Measurements from ENCODE around the gene FAF2.
A peak's percentile ranks its signal among the peaks of the same experiment; 100 is the strongest.
"Not testable (repeated sequence)": the region's sequence is repeated elsewhere in the genome, so short reads cannot be mapped to it uniquely, and the experiment has no call there.

FAF2 gene

DNA sequence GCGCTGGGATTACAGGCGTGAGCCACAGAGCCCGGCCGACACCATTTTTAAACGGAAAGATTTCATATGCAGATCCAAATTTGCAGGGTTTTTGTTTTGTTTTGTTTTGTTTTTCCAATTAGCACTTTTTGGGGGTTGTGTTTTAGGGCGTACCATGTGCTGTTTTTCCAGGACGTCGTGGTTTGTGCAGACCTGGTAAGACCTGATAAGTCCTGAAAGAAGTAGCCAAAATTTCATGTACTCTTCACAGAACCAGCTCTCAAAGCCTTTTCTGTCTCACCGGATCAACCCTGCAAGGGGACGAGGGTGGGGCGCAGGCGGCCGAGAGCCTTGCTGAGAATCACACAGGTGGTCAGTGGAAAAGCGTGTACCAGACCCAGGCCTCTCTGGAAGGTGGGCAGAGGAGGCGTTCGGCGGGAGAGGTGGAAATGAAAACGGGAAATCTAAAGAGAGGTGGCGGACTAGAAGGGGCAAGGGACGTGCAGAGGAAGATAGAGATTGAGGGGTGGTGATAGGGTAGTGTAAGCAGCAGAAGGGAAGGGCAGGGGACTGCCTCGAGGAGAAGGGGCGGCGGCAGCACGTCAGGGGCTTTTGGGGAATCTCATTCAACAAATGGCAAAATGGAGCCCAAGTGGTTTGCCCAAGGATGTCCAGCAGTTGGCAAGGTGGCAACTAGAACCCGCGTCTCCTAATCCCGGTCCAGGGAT, 1.1 kb upstream of the FAF2 start:
- DNase-seq (ENCODE audit: low read depth, low spot score), result no peak
- peak overlapping the region; percentile 89 for H3K4me3 ChIP-seq (ENCODE audit: low read length)

DNA sequence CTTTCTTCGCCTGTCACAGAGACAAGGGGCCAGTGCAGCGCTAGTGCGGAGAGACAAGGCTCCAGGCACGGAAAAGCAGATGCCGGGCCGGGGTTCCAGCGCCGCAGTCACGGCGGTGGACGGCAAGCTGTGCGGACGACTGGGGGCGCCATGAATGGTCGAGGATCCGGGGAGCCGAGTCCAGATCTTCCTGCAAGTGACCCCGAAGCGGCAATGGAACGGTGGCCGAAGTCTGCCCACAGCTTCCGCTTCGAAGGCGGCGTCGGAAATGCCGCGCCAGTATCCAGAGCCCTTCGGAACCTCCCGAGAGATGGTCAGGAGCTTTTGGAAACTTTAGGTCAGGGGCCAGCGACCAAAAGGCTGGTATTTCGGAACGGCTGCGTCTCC, 601 bp upstream of the FAF2 start:
- no peak for DNase-seq (ENCODE audit: low read depth, low spot score)
- H3K4me3 ChIP-seq (ENCODE audit: low read length), result peak overlapping the region; percentile 89

DNA sequence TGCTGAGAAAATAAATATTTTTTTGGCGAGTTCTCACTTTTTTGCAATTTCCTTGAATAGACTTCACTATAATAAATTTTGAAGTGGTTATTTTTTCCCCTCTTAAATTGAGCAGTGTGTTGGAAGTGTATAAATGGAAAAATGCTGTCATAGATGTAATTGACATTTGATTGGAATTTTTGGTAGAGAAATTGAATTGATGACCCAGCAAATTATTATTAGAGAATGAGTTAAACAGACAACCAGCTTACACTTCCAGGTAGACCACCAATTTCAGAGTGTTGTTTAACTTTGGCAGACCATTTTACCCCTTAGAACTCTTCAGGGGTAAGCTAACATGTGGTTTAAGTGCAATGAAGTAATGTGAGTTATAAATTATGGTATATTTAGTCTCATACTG, 1.9 kb downstream of the FAF2 start:
- no peak overlapping the region for H3K4me3 ChIP-seq (ENCODE audit: low read length)

DNA sequence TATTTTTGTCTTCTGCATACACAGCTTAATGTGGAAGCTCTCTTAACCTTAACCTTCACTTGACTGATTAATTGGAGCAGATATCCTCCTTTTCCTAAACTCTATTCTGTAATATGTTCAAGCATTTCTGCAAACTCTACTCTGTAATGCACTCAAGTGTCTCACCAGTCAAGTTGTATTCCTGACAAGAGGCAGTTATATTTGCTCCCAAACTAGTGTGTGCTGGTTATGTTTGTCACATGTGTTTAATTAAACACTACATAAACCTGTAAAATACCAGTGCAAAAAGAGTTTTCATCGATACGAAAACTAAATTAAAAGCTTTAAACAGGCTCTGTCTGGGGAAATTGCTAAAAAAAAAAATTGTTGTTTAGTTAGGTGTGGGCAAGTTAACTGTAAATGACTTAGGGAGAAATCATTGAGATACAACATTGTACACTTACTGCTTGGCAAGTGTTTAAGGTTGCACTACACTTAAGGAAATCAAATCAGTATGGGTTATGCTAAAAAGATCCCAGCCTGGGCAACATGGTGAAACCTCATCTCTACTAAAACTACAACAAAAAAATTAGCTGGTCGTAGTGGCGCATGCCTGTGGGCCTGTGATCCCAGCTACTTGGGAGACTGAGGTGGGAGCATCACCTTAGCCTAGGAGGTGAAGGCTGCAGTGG, 6.7 kb downstream of the FAF2 start:
- H3K4me3 ChIP-seq (ENCODE audit: low read length), result no peak overlapping the region
- DNase-seq (ENCODE audit: low read depth, low spot score), result no peak

More for the DNA sequence above, 1.9 kb downstream of the FAF2 start:
- no peak for DNase-seq (ENCODE audit: low read depth, low spot score)

DNA sequence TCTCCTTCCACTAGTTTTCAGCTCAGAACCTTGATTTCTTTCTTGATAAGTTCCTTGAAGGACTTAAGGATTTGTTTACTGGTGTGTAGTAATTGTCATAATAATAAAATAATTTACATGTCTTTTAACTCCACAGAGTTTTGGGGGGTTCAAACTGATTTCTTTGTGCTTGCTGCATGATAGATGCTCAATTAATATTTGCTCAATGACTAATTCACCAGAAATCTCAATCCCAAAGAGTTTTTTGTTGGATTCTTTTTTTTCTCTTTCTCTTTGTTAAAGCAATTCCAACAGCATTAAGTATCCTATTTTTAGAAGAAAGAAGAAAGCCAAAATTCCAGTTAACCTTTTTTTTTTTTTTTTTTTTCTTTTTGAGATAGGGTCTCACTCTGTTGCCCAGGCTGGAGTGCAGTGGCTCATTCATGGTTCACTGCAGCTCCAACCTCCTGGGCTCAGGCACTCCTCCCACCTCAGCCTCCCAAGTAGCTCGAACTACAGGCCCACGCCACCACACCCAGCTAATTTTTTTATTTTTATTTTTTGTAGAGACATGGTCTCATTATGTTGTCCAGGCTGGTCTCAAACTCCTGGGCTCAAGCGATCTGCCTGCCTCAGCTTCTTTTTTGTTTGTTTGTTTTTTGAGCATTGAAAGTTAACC, 10.8 kb downstream of the FAF2 start:
- no peak for DNase-seq (ENCODE audit: low read depth, low spot score)
- H3K4me3 ChIP-seq (ENCODE audit: low read length), result no peak overlapping the region

DNA sequence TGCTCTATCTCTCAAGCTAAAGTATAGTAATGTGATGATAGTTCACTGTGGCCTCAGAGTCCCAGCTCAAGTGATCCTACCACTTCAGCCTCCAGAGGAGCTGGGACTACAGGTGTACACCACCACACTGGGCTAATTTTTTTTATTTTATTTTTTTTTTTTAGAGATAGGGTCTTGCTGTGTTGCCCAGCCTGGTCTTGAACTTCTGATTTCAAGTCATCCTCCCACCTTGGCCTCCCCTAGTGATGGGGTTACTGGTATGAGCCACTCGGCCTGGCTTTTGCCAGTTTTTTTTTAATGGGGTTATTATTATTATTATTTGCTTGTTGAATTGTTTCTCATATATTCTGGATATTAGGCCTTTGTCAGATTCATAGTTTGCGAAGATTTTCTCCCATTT, 13.2 kb downstream of the FAF2 start:
- no peak overlapping the region for H3K4me3 ChIP-seq (ENCODE audit: low read length)
- no peak for DNase-seq (ENCODE audit: low read depth, low spot score)

DNA sequence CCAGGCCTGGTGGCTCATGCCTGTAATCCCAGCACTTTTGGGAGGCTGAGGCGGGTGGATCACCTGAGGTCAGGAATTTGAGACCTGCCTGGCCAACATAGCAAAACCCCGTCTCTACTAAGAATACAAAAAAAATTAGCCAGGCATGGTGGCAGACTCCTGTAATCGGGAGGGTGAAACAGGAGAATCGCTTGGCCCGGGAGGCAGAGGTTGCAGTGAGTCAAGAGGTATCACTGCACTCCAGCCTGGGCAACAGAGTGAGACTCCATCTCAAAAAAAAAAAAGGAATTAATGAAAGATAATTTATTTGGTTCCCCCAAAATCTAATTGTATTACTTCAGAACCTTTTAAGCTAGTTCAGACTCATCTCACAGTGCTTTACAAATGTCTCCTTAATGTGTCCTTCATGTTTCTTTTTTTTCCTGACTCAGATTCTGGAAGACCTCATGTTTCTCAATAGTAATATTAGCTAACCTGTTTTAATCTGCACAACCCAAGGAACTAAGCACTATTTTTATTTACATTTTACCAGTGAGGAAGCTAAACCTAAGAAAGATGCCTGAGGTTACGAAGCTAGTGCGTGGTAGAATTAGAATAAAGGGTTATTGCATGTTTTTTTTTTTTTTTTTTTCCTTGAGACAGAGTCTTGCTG, 15.1 kb downstream of the FAF2 start:
- H3K4me3 ChIP-seq (ENCODE audit: low read length), result no peak overlapping the region
- no peak for DNase-seq (ENCODE audit: low read depth, low spot score)

DNA sequence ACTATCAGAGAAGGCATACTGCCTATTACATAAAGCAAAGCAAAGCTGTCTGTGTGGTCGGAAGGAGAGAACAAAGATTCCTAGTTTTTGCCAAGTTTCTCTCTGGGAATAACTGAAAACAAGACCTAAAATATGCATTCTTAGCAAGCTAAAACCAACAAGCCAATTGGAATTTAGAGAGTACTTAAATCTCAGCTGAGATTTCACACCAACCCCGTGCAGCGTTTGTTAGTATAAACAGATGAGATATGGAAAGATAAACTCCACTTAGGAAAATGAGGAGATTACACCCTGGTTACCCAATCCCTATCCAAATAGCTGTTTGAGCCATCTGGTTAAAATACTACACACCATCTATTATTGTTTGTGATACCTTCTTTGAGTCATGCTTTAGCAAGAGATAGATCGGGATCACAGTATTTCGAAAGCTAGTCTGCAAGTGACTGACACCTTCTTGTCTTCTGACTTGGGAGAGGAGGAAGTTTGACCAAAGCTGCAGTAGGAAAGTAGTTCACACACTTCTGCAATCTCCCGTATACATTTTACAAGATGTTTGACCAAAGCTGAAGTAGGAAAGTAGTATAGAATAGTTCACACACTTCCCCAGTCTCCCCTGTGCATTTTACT, 18.2 kb downstream of the FAF2 start:
- no peak overlapping the region for H3K4me3 ChIP-seq (ENCODE audit: low read length)
- no peak for DNase-seq (ENCODE audit: low read depth, low spot score)

DNA sequence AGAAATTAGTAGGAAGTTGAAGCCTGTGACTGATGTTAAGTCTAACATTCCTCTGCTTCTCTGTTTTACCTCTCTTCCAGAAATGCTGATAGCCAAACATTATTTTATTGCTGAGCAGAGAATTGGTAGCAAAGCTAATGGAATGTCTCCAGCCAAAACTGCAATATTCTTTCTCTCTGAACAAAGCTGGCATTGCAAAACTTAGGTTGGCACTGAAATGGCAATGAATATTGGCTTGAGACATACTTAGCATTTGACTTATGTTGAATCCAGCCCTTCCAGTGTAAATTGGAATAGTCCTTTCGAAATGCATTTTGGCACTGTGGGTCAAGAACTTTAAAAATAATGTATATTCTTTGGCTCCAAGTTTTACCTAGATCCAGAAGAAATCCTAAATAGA, 21.1 kb downstream of the FAF2 start:
- H3K4me3 ChIP-seq (ENCODE audit: low read length), result no peak overlapping the region
- no peak for DNase-seq (ENCODE audit: low read depth, low spot score)

DNA sequence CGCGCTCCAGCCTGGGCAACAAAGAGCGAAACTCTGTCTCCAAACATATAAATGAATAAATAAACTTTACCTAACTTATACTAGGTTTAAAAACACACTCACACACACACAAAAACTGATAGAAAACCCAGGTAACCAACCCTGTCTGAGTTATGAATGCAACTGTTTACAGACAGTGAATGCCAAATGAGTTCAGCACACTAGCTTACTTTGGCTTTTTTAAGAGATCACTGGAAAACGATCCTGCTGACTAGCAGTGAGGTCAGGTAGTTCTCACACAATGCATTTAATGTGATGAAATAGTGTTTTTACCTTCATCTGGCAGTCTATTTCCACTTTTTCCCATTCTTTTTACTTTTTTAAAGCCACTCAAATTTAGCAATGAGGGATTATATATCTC, 22.4 kb downstream of the FAF2 start:
- no peak for DNase-seq (ENCODE audit: low read depth, low spot score)
- no peak overlapping the region for H3K4me3 ChIP-seq (ENCODE audit: low read length)

DNA sequence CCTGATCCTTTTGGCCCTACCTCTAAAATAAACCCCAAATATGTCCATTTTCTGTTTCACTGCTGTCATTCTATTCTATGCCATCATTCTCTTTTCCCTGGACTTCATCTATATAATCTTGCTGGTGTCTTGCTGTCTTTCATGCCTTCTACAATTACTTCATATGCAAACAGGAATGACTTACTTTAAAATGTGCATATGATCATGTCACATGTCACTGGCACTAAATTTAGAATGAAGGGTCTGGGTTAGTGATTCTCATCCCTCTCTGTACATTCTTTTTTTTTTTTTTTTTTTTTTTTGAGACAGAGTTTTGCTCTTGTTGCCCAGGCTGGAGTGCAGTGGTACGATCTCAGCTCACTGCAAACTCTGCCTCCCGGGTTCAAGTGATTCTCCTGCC, 22.9 kb downstream of the FAF2 start:
- no peak overlapping the region for H3K4me3 ChIP-seq (ENCODE audit: low read length)
- no peak for DNase-seq (ENCODE audit: low read depth, low spot score)

DNA sequence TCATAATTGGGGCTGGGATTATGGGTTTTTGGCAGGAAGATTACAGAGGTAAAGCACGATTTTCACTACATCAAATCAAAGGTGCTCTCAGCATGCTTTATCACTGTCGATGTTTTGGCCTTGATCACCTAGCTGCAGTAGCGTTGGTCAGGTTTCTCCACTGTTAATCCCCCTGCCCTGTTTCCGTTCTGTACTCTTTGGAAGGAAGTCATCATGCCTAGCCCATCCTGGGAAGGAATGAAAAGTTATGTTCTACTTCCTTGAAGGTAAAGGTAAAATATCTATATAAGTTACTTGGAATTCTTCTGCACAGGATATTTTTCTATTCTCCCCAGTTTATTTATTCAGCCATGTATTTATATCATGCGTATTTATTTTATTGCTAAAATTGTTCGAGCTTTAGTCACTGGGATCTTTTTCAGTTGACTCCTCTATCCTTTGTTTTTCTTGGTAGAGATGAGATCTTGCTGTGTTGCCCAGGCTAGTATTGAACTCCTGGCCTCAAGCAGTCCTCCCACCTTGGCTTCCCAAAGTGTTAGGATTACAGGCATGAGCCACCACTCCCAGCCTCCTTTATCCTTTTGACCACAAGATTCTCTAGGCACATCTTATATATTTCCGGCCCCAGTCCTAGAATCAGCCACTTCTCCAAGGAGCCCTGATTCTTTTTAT, 25.3 kb downstream of the FAF2 start:
- no peak overlapping the region for H3K4me3 ChIP-seq (ENCODE audit: low read length)
- no peak for DNase-seq (ENCODE audit: low read depth, low spot score)

DNA sequence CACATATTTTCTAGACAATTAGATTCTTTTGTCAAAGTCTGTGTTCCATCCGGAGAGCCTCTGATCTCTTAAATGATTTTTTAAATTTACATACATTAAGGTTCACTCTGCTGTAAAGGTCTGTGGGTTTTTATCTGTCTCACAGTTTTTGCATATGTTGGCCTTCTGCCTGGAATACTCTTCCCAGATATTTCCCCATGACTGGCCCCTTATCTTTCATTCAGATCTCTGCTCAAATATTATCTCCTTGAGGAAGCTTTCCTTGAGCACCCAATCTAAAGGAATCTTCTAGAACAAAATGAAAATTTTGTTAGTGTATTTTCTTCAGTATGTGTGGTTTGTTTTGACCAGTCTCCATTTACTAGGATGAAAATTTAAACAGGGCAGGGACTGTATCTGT, 26.3 kb downstream of the FAF2 start:
- no peak overlapping the region for H3K4me3 ChIP-seq (ENCODE audit: low read length)
- no peak for DNase-seq (ENCODE audit: low read depth, low spot score)

DNA sequence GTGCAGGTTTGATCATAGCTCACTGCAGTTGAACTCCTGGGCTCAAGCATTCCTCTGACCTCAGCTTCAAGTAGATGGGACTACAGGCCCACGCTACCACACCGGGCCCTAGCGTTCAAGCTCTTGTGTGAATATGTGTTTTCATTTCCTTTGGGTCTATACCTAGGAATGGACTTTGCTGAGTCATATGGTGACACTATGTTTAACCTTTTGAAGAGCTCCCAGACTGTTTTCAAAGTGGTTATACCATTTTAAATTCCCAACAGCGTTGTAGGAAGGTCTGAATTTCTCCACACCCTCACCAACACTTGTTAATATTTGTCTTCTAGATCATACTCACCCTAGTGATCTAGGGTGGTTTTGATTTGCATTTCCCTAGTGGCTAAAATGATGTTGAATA, 33.5 kb downstream of the FAF2 start:
- no peak overlapping the region for H3K4me3 ChIP-seq (ENCODE audit: low read length)
- no peak for DNase-seq (ENCODE audit: low read depth, low spot score)

DNA sequence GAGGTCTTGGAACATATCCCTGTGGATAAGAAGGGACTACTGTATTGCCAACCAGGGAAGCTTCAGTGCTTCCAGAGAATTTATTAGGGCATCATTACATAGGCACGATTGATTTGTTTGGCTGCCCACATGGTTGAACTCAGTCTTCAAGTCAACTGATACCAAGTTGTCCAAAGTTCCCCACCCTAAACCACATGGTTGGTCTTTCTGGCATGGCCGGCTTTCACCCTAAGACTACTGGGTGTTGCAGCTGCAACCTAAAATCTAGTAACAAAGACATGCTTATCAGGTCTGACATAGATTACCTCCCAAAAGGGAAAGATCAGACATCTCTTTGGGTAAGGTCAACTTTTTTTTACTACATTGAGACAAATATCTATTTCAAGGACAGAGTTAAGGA, 37.0 kb downstream of the FAF2 start:
- DNase-seq (ENCODE audit: low read depth, low spot score), result no peak
- no peak overlapping the region for H3K4me3 ChIP-seq (ENCODE audit: low read length)

DNA sequence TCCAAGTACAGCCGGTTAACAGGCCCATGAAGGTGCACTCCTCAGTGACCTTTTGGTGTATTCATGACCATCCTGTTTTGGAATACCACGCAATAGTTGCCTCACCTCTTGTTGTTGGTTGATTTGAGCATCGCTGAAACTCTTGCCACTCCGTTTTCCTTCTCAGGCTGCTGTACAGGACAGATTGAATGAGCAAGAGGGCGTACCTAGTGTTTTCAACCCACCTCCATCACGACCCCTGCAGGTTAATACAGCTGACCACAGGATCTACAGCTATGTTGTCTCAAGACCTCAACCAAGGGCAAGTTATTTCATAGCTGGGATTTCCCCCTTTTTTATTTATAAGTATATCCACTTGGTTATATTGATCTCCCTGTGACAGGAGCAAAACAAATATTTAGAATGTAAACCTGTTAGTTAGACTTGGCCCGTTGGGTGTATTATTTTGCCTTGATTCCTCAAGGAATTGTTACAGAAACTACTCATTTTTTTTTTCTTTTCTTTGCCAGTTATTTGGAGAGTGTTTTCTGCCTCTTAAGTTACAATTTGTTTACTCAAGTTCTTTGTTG, 38.1 kb downstream of the FAF2 start:
- DNase-seq (ENCODE audit: low read depth, low spot score), result no peak
- no peak overlapping the region for H3K4me3 ChIP-seq (ENCODE audit: low read length)

DNA sequence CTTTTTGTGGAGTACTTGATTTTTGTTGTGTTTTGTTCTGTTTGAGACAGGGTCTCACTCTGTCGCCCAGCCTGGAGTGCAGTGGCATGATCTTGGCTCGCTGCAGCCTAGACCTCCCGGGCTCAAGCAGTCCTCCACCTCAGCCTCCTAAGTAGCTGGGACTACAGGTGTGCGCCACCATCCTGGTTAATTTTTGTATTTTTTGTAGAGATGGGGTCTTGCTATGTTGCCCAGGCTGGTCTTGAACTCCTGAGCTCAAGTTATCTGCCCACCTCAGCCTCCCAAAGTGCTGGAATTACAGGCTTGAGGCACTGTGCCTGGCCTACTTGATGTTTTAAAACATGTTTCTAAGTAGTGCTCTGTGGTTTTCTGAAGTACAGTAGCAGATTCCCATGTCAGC, 39.0 kb downstream of the FAF2 start:
- not testable (repeated sequence) for H3K4me3 ChIP-seq (ENCODE audit: low read length); DNase-seq (ENCODE audit: low read depth, low spot score)

DNA sequence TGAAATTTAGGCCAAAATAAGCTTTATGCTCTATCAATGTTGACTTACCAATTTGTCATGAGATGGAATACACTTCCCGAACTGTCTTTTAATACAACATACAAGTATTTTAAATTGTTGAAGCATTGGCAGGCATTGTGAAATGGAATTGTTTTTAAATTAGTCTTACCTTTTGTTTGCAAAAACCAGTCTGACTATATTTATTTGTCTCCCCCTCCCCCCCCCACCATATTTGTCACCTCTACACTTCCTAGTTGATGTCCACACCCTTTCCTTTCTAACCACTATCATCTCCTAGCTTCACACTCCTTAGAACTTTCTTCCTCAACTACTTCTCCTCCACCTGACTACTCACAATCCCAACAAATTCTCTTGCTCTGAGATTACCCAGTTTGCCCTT, 40.9 kb downstream of the FAF2 start:
- no peak for DNase-seq (ENCODE audit: low read depth, low spot score)
- no peak overlapping the region for H3K4me3 ChIP-seq (ENCODE audit: low read length)

DNA sequence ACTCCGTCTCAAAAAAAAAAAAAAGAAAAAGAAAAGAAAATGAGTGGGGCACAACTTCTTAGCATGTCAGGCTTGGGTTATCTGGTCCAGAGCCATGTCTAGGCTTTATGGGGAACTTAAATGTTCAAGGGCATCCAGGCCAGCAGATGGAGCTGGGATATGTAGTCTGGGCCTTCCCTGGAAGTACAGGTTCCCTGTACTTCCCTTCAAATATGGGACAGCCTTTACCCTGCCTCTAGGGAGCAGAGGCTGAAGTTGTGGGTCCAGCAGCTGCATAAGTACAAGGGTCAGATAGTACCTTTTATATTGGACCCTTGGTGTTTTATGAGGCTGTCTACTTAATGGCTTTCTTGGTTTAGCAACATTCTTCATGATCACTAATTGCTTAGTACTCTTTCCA, 42.1 kb downstream of the FAF2 start:
- no peak overlapping the region for H3K4me3 ChIP-seq (ENCODE audit: low read length)
- DNase-seq (ENCODE audit: low read depth, low spot score), result no peak
